Measurements from ENCODE around the gene UPK3A. TPM values are rescaled to one million over a fixed set of nuclear protein-coding genes. Genes with fewer than 3 reads are reported as not detected.

UPK3A gene
- total and polyA plus RNA-seq, 2 of the 13 experiments (the other 11 are each of a cell fraction or from before 2014, with no cell fraction given), result 10.5 to 13.8 TPM

GRCh38 chr22:45308957-45309421 lies 24.2 kb downstream of the UPK3A start (continued):
- TF ChIP-seq ZGPAT (CRISPR knock-in tag; IDR thresholded peaks at IDR 0.05), result no peak
- TF ChIP-seq DMTF1 (CRISPR knock-in tag; IDR thresholded peaks at IDR 0.05), result no peak
- no peak for TF ChIP-seq ASH2L (IDR thresholded peaks at IDR 0.05; ENCODE audit: insufficient read length, low read depth, low read length)
- TF ChIP-seq ZBTB39 (CRISPR knock-in tag; IDR thresholded peaks at IDR 0.05), result no peak
- no peak for TF ChIP-seq KDM4B (CRISPR knock-in tag; IDR thresholded peaks at IDR 0.05)
- TF ChIP-seq ZNF414 (CRISPR knock-in tag; IDR thresholded peaks at IDR 0.05), result 0 out of 2 replicates have a peak, but pooled peaks have one; percentile 66
- TF ChIP-seq SMARCC2 (IDR thresholded peaks at IDR 0.05), result no peak
- no peak for TF ChIP-seq HMGXB3 (CRISPR knock-in tag; IDR thresholded peaks at IDR 0.05; ENCODE audit: borderline replicate concordance)
- no peak for TF ChIP-seq ZNF7 (CRISPR knock-in tag; IDR thresholded peaks at IDR 0.05)
- peak; percentile 1 for TF ChIP-seq AGO1 (IDR thresholded peaks at IDR 0.05; ENCODE audit: low read depth, low read length, poor library complexity, severe bottlenecking)
- TF ChIP-seq ZBTB7A (CRISPR knock-in tag; IDR thresholded peaks at IDR 0.05), result 0 out of 2 replicates have a peak, but pooled peaks have one; percentile 35
- TF ChIP-seq HDAC1 (CRISPR knock-in tag; IDR thresholded peaks at IDR 0.05), result peak; percentile 4; the same call in 1 of the 2 replicates
- TF ChIP-seq ZNF101 (CRISPR knock-in tag; IDR thresholded peaks at IDR 0.05; ENCODE audit: borderline replicate concordance, low read depth), result no peak
- peak; percentile 33; the same call in 1 of the 2 replicates for TF ChIP-seq ZNF253 (CRISPR knock-in tag; IDR thresholded peaks at IDR 0.05; ENCODE audit: borderline replicate concordance)
- TF ChIP-seq ZNF724P (CRISPR knock-in tag; IDR thresholded peaks at IDR 0.05; ENCODE audit: borderline replicate concordance), result no peak
- no peak for TF ChIP-seq ZNF569 (CRISPR knock-in tag; IDR thresholded peaks at IDR 0.05; ENCODE audit: borderline replicate concordance)
- 0 out of 2 replicates have a peak, but pooled peaks have one; percentile 7 for TF ChIP-seq ZNF501 (CRISPR knock-in tag; IDR thresholded peaks at IDR 0.05)
- no peak for TF ChIP-seq MXD1 (CRISPR knock-in tag; IDR thresholded peaks at IDR 0.05)
